Fibroblast of skin of back (primary cell): Measurements from ENCODE around the gene TMTC1.

Experiments
- DNase-seq: peaks from one replicate; pipeline ENCODE4 v3.0.0-alpha.2; 2013

The TMTC1 gene

DNA sequence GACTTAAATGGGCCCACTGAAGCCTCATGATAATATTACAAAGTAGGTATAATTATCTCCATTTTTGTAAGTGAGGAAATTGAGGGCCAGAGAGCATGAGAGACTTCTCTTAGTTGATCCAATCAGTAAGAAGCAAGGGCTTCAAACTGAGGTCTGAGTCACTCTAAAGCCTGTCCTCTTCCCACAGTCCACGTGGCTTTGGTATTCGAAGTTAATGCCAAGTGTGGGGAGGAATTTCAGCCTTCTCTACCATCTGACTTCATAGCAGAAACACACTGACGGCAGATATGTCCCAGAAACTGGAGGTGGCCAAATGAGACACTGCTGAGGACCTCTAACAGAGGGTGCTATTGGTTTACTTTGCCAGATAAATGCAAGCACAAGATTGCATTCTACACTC is 171.8 kb downstream of the TMTC1 start:
- DNase-seq: peak; percentile 80

DNA sequence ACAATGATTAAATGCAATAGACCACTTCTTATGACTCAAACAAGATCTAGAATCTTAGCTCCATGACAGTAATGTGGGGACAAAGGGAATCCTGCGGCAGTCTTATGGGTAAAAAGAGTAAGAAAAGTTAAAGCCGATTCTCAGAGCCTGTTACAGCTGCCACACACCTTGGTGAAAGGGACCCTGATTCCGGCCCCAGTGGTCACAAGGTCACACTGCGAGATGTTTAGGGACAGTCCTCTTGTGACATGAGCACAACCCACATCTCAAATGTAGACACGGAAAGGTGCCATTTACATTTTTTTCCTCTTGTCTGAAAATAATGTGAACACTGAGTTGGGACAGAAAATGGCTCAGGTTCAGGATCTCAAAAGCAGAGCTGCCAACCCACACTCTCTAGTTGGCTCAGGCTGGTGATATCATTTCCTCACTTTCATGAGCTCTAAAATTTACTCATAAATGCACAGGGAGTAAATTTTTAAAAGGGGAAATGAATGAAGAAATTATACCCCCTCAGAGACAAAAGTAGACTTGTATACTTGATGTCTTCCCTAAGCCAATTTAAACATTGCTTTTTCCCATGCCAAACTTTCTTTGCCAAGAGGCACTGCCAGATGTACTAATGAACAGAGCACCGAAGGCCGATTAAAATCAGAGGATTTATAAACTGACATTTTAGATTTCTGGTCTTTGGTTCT is 173.1 kb downstream of the TMTC1 start:
- no peak for DNase-seq

DNA sequence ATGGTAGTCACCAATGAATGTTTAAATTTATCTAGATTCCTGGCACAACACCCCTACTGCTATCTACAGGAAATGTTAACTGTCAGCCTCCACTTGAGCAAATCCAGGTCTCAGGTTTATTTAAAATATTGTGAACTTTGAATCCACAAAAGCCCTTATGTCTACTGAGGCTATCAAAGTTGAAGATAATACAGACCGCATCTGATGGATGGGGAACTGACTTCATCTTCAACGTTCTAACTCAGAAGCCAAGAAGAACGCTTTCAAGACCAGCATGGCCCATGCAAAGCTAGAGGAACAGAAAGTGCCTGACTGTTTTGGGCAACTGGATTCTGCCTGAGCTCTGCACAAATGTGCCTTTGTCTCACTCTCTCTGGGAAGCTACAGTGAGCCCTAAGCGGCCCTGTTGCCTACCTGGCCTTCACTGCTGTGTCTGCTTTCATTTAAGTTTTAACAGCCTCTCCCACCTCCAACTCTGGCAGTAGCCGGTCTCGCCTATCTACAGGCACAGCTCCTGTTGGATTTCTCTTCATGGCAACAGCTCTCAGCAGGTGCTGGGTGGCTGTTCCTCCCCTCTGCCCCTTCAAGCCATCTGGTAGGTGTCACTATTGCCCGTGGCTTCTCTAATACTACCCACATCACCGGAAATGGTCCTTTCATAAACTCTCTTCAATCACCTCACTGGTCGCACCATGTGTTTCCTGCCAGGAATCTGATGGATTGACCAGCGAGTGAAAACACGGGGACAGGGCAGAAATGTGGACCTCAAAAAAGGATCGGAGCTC is 174.1 kb downstream of the TMTC1 start:
- DNase-seq: no peak

DNA sequence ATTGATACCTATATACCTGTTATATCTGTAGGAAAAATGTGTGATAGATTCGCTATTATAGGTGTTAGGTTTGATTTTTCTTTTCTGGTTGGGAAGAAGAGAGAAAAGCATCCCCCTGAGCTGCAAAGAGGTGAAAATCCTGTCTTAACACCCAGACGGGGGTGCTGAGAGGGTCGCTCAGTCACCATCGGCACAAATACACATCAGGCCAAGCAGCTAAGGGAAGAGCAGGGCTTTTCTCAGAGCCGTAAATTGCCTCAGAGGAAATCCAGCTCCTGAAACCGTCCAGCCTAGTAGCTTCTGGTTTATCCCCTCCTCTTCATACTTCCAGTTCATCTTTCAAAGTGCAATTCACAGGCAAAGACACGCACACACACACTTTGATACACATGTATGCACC is 175.2 kb downstream of the TMTC1 start:
- DNase-seq: no peak

DNA sequence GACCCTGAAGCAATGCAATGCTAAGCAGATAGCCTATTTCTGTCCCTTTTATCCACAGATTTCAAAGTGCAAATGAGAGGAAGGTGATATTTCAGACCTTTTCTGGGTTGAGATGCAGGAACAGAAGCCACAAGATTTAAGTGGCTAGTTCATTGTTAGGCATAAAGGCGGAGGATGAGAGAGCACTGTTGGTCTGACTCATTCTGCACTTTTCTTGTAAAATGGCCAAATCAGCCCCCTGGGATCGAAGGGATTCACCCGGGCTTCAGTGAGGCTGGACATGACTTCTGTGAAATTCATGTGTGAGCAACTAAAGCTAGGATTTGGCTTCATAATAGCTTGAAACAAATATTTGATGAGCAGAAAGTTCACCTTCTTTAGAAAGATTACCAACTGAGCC is 184.4 kb downstream of the TMTC1 start:
- peak; percentile 63 for DNase-seq

DNA sequence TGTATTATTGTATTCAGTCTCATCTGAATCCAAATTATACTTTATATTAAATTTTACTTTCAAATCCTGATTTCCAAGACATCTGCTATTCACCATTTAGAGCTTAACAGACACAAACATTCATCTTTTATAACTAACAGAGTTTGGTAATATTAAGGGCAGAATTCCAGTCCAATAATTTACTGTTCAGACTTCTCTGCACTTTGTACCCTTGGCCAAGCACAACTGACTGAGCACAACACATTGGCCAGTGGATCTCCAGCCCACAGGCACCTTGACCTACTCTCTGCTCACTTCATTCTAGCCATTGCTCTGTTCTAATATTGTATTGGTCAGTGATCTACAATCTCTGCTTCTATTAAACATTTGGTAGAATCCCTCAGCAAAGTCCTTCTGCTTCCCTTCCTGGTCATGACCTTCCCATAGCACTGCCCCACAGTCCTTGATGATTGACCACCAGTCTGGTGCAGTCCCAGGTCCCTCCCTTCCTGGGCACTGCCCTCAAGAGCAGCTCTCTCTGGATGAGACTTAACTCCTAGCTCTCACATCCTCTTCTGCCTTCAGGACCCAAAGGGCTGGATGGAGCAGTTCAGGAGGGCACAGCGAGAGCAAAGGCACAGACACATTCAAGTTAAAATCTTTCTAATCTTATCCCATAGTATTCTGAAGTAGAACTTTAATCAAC is 188.5 kb downstream of the TMTC1 start:
- no peak for DNase-seq

DNA sequence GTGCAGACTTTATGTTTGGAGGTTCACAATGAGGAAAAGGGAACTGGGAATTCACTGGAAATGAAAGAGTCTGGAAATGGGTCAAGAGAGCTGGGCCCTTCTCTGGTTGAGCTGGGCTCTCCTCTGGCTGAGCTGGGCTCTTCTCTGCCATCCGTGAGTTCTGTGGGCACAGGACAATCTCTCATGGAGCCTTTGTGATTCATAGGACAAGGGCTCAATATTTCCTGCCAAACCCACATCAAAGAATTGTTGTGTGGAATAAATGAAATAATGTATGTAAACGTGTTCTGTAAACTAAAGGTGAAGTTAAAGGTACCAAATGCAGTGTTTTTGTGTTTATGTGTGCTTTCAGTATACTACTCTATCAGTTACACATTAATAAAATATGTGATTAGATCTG is 190.7 kb downstream of the TMTC1 start:
- no peak for DNase-seq

DNA sequence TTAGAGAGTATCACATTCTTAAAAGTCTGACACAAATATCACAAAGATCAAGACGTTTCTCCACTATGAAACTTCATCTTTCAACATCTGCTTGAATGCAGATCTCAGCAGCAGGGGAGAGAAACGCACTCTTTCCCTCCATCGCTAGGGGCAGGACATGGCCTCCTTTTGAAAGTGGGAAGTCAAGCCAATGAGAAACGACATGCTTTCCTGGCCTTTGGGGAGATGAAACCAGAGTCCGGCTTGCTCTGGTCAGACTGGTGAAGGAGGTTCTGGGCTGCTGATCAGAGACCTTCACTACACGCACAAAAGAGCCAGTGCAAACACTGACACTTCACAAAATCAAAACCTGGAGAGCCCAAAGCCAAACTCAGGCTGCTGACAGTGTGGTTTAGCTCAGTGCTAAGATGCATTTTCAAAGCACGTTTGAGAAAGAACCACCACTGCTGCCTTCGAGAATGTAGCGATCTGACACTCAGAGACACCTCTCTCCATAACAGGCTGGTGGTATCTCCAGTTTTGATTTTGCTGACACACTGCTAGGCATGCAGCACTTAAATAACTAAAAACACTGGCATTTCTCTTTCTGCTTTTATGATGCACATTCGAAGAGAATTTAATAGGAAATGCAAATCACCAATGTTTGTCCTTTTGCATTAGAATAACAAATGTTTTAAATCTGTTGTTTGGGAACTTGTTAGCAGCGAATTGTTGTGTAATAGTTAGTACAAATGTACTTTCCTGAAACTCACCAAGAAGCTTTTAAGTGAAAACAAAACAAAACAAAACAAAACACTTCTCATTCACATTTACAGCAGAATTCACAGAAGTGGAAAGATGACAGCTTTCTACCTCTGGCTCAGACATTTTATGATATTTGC is 192.4 kb downstream of the TMTC1 start:
- peak; percentile 13 for DNase-seq

DNA sequence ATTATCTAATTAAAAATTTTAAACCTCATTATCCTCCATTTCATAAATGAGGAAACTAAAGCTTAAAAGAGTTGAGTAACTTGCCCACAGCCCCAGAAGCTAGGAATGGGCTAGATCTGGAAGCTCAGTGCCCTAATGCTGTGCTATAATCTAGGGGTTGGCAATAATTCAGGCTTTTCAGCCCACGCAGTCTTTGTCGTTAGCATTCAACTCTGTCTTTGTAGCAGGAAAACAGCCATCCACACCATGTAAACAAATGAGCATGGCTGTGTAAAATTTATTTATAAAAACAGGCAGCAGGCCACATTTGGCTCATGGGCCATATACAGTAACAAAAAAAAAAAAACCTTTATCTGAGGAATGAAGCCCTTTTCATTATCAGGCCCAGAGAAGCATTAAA is 193.9 kb downstream of the TMTC1 start:
- no peak for DNase-seq

DNA sequence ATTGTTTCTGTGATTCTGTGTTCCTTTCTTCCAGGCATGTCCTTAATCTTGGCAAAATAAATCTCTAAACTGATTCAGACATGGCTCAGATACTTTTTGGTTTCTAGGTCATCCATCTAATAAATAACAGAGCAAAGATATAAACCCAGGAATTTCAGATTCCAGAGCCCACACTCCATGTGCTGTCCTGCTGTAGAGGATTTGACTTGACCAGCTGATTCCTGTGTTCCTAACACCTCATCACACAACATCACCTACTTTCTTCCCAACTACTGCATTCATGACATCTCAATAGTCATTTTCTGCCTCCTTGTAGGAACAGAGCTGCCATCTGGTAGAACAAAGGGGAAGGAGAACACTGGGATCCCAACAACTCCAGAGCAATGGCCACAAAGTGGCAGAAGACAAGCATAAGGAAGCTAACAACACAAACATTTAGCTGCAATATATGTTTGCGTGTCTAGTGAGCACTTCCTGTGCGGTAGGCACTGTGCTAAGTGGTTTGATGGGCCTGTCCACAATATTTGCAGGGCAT is 194.4 kb downstream of the TMTC1 start:
- no peak for DNase-seq

DNA sequence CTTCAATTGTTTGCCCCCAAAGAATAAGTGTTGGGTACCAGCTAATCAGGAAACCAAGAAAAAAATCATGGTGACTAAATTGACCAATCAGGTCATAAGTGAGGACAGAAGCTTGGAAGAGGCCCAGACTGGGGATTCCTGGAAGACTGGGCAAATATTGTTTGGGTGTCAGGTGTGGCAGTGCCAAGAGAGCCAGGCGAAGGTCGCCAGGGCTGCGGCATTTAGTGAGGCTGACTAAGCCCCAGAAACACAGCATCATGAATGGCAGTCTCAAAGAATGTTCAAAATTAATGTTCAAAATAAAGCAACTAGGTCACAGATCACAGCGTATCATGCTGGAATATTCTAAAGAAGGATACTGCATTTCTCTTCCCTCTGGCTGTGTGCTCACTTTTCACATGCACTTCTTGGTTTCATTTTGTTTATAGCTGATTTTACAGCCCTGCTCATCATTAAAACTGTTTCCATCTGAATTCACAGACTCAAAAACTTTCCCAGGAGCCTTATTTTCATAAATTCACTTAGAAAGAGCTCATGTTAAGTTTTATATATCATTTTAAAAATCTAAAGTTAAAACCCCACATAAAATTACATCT is 201.0 kb downstream of the TMTC1 start:
- DNase-seq: no peak

DNA sequence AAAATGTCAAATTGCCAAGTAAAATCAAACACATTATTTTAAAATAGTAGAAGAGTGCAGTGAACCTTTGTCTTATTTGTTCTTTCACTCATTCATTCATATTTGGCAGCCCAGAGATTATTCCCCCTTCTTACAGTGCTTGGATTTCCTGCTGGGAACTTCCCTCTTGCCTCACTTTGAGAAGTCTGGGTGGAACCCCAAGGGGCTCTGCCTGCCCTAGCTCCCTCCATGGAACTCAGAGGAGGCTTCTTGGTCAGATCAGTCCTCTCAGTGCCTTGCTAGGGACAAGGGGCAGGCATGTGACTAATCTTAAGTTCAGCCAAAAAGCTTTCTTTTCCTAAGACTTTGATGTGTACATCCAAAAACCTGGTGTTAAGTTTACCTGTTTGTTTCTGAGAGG is 201.6 kb downstream of the TMTC1 start:
- DNase-seq: no peak

DNA sequence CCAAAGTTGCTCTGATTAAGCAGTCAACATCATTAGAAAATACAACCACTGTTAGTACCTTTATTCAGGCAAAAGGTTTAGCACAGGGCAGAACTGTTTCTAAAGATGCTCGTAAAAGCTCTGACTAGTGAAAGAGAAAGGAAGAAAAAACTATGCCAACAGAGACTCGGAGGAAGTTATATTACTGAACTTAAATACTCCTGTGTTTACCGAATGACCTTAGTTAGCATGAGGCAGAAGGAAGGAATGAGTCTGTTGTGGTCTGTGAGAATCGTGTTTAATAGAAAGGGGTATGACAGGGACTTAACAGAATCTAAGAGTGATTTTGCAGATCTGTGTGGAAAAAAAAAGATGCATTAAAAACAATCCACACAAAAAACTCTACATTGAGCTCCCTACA is 202.1 kb downstream of the TMTC1 start:
- peak; percentile 37 for DNase-seq

DNA sequence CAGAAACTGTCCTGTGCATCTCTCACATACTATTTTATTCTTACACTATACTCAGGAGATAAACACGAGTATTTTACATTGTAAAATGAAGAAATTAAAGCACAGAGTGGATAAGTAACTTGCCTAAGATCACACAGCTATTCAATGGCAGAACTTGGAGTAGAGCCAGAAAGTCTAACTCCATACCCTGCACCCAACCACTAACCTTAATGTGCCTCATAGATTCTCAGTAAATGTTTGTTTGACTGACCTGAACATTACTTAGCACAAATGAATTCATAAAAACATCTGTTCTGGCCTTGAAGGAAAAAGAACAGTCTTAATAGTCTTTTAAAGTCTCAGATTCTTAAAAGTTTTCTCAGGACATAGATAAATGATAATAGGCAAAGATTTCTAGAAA is 202.8 kb downstream of the TMTC1 start:
- no peak for DNase-seq

DNA sequence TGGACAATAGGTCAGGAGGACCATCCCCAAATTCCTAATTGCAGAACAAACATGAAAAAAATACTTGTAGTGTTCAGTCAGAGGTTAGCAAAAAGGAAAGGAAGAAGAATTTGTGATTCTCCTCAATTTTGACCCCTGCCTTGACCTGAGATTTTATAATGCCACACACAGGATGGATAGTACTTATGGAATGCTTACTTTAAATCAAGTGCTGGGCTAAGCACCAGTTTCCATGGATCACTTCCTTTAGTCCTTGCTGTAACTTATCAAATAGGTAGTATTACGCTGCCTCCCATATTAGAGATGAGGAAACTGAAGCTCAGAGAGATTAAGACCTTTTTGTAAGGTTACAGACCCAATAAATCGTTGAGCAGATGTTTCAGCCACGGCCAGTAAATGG is 205.0 kb downstream of the TMTC1 start:
- DNase-seq: no peak

DNA sequence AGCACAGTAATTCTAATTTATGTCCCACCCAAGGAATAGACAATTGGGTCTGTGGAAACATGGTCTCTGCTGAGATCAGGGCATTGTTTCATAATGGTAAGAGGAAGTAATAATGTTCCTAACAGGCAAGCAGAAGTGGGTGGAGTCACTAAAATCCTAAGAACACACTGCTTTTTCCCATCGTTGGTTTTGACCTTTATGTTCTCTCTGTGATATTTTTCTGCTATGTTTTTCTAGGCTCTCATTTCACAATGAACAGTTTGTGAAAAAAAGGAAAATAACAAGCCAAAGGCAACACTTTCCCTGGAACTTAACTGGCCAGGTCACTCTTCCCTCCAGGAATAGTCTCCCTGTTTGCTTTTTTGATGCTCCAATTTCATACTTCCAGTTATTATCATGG is 205.7 kb downstream of the TMTC1 start:
- no peak for DNase-seq

DNA sequence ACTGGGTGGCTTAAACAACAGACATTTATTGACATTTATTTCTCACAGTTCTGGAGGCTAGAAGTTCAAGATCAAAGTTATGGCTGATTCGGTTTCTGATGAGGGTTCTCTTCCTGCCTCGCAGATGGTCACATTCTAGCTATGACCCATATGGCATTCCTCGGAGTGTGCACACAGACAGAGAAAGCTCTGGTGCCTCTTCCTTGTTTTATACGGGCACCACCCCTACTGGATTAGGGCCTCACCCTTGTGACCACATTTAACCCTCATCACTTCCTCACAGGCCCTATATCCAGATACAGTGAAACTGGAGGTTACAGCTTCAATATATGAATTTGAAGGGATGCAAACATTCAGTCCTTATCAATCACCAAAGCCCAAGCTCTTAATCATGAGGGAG is 209.2 kb downstream of the TMTC1 start:
- DNase-seq: no peak

DNA sequence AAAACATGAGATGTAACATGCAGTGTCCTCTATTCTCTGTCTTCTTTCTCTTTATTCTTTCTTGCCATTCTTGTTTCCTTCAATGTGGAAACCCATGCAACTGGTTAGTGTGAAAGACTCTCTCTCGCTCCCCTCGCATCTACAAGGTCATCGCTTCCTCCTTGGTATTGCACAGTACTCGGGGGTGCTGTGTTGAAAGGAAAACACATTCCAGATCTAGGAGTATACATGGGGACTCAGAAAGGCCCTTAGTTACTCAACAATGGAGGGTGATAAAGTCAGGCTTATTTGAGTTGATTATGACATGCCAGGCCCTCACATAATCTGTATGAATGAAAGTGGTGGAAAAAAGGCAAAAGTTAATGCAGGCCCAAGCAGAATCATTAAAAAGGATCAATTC is 210.8 kb downstream of the TMTC1 start:
- DNase-seq: no peak

DNA sequence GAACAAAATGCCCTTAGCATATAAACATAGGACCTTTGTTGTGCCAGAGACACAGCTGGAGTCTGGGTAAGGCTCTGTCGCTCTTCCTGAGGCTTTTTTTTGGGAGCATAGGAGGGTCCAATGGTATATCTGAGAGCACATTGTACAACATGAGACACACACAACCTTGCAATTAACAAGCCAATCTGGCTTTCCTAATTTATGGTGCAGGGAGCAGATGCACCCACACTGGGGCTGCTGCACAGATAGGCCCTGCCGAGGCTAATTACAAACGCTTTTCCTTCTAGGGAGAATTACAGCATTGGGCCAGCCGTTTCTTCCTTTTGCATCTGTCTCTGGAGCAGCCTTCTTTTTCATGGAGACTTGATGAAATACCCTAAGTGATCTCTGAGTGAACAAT is 211.3 kb downstream of the TMTC1 start:
- no peak for DNase-seq

DNA sequence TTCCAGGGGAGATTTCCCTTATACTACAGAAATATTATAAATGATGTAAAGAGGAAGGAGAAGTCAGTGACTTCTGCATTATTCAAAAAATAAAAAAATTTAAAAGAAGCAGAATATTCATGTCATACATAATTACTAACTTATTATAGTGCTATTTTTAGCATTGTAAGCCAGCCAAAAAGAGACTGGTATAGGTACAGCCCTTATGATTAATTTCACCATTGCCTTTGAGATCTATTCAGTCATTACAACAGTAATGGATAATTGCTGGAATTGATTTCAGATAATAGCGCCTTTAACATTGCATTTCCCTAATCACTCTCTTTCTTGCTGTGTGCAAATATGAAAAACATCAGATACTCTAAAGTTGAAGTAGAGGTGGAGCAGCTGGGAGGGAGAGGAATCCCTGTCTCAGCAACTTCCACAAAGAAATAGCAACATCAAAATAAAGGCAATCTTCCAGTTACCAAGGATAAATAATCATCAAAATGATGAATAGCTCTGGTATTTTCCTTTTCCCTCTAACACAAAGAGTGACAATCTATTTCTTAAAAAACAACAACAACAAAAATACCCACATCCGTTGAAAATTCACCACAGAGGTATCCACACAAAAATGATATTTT is 214.5 kb downstream of the TMTC1 start:
- no peak for DNase-seq

DNA sequence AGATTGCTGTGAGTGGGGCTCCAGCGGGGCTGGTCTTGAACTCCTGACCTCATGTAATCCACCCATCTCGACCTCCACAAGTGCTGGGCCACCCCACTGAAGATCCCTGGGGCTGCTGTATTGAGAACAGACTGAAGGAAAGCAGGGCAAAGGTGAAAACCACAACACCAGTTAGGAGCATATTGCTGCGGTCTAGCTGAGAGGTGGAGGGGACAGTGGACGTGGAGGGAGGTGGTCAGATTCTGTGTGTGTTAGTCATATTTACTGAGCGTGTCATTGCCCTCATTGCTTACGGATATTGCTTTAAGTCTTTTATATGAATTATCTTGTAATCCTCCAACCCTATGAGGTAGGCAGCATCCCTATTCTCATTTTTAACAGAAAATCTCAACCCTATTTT is 217.3 kb downstream of the TMTC1 start:
- peak; percentile 11 for DNase-seq

DNA sequence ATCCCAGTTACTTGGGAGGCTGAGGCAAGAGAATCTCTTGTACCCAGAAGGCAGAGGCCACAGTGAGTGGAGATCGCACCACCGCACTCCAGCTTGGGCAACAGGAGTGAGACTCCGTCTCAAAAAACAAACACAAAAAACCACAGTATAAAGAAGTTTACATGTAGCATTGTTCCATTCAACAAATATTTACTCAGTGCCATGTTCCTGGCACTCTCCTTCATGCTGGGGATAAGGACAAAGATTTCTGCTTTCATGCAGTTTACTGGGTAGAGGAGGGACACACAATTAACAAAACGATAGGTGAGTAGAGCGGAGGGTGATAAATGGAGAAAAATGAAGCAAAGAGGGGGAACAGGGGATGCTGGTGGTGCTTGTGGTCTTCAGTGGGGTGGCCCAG is 218.0 kb downstream of the TMTC1 start:
- no peak for DNase-seq
